Lower leg skin (tissue), 4 donors: Measurements from ENCODE around the gene TSHZ2. TPM values are rescaled to one million over a fixed set of nuclear protein-coding genes. Genes with fewer than 3 reads are reported as not detected.

Experiments used
- DNase-seq, 2 donors: peaks; one replicate each; pipeline ENCODE4 v3.0.0-alpha.2; 2019; ENCODE audit warnings: low spot score in 2 of 2
- H3K4me3 ChIP-seq: fragments of 200-600 bp; sonication (generic); 2 replicates; pipeline ENCODE4 v1.5.1; 2017; ENCODE audit warnings: mild to moderate bottlenecking, low read depth; ENCODE audit not compliant: poor library complexity, severe bottlenecking
- CTCF ChIP-seq, 3 donors: fragments of 450-650 bp; IDR thresholded peaks; one replicate each; pipeline ENCODE4 v1.5.1; 2016; ENCODE audit warnings: antibody characterized with exemption in 3 of 3, mild to moderate bottlenecking in 3 of 3, moderate library complexity in 2 of 3
- POLR2A ChIP-seq, 2 donors: fragments of 450-650 bp; IDR thresholded peaks; one replicate each; pipeline ENCODE4 v1.6.1; 2016 to 2017; ENCODE audit warnings: antibody characterized with exemption in 2 of 2, mild to moderate bottlenecking in 1 of 2, moderate library complexity in 1 of 2
- WGBS, 2 donors: methylation state at CpG; one replicate each; pipeline ENCODE4 v1.1.5; 2018; 5-methylcytosine and 5-hydroxymethylcytosine counted together
- intact Hi-C: fragments of 100-400 bp; cut with DNase I; formaldehyde crosslinking; loops from one replicate; pipeline ENCODE4 v1.15.0; 2023; ENCODE audit warnings: low total_unique reads
- total RNA-seq, 4 donors: library from RNA; depleted of rRNA; stranded (reverse); fragments of >200 nt; gene quantifications; one replicate each; pipeline ENCODE4 v1.1.0, GENCODE V29; 2016

TSHZ2 gene
- total RNA-seq, 4 donors from 2014 or later = 8.1 to 25.7 (median 10.5) TPM

- H3K4me3 ChIP-seq = no peak overlapping the region
- no peak for DNase-seq
- TF ChIP-seq CTCF (IDR thresholded peaks at IDR 0.05) (no peak), POLR2A (IDR thresholded peaks at IDR 0.05) (no peak)
- intact Hi-C loops = no loop called here
- 88 to 96% methylated on average over 2 of the region's 2 CpGs for WGBS, 2 donors
These were observed 508.8 kb downstream of the TSHZ2 start for GRCh38 chr20:53480913-53481312.

- intact Hi-C loops = no loop called here
- TF ChIP-seq CTCF (IDR thresholded peaks at IDR 0.05) (no peak), POLR2A (IDR thresholded peaks at IDR 0.05) (no peak)
- no peak for DNase-seq
- no peak overlapping the region for H3K4me3 ChIP-seq
- WGBS, 2 donors = 77% methylated on average over 4 of the region's 4 CpGs
These were observed 515.5 kb downstream of the TSHZ2 start for GRCh38 chr20:53487461-53488200.

- 88 to 90% methylated on average over 6 of the region's 6 CpGs for WGBS, 2 donors
- intact Hi-C loops = no loop called here
- TF ChIP-seq CTCF (IDR thresholded peaks at IDR 0.05) = no peak
- TF ChIP-seq POLR2A (IDR thresholded peaks at IDR 0.05) = no peak
- no peak for DNase-seq
- no peak overlapping the region for H3K4me3 ChIP-seq
These were observed 516.7 kb downstream of the TSHZ2 start for GRCh38 chr20:53488775-53489272.

GRCh38 chr20:53489528-53489927, 517.4 kb downstream of the TSHZ2 start:
- intact Hi-C loops = no loop called here
- no peak for DNase-seq
- WGBS, 2 donors = 96% methylated on average over 5 of the region's 5 CpGs
- no peak for TF ChIP-seq CTCF (IDR thresholded peaks at IDR 0.05)
- no peak for TF ChIP-seq POLR2A (IDR thresholded peaks at IDR 0.05)
- no peak overlapping the region for H3K4me3 ChIP-seq

GRCh38 chr20:53490620-53491019, 518.5 kb downstream of the TSHZ2 start:
- no peak for DNase-seq
- H3K4me3 ChIP-seq = no peak overlapping the region
- TF ChIP-seq POLR2A (IDR thresholded peaks at IDR 0.05) (no peak), CTCF (IDR thresholded peaks at IDR 0.05) (no peak)
- 91 to 94% methylated on average over 3 of the region's 3 CpGs for WGBS, 2 donors
- intact Hi-C loops = no loop called here

GRCh38 chr20:53491462-53491861, 519.3 kb downstream of the TSHZ2 start:
- WGBS, 2 donors = 87 to 90% methylated on average over 5 of the region's 5 CpGs
- TF ChIP-seq CTCF (IDR thresholded peaks at IDR 0.05) (no peak), POLR2A (IDR thresholded peaks at IDR 0.05) (no peak)
- no peak for DNase-seq
- intact Hi-C loops = no loop called here
- no peak overlapping the region for H3K4me3 ChIP-seq
